HG02938 (cell line): ENCODE results near the gene EPC2.
"Not testable (repeated sequence)": the region's sequence is repeated elsewhere in the genome, so short reads cannot be mapped to it uniquely, and the experiment has no call there.

Source experiments
- ATAC-seq: cut with Tn5 transposase; IDR thresholded peaks from one replicate; pipeline ENCODE4 v1.9.1; 2021; ENCODE audit warnings: mild to moderate bottlenecking, moderate library complexity; ENCODE audit not compliant: unreplicated experiment

Gene EPC2

GRCh38 chr2:148640767-148641166 is 3.8 kb upstream of the EPC2 start:
- no peak for ATAC-seq

- no peak for ATAC-seq
These were observed 2.3 kb upstream of the EPC2 start for GRCh38 chr2:148642112-148642744.

GRCh38 chr2:148642891-148643416 is 1.6 kb upstream of the EPC2 start:
- no peak for ATAC-seq

- ATAC-seq = peak; percentile 29
These were observed 1.1 kb upstream of the EPC2 start for GRCh38 chr2:148643421-148643820.

GRCh38 chr2:148644883-148645538 is 460 bp downstream of the EPC2 start:
- ATAC-seq = peak; percentile 39

- ATAC-seq = peak; percentile 54
These were observed 1.1 kb downstream of the EPC2 start for GRCh38 chr2:148645539-148646230.

- no peak for ATAC-seq
These were observed 1.6 kb downstream of the EPC2 start for GRCh38 chr2:148646231-148646559.

GRCh38 chr2:148647711-148648110 is 3.2 kb downstream of the EPC2 start:
- not testable (repeated sequence) for ATAC-seq

GRCh38 chr2:148649936-148650335 is 5.4 kb downstream of the EPC2 start:
- ATAC-seq = no peak

- ATAC-seq = no peak
These were observed 6.3 kb downstream of the EPC2 start for GRCh38 chr2:148650881-148651280.

- ATAC-seq = no peak
These were observed 7.4 kb downstream of the EPC2 start for GRCh38 chr2:148651972-148652371.

GRCh38 chr2:148653437-148653836 is 8.9 kb downstream of the EPC2 start:
- ATAC-seq = peak; percentile 87

- ATAC-seq = no peak
These were observed 9.9 kb downstream of the EPC2 start for GRCh38 chr2:148654435-148654834.

GRCh38 chr2:148656516-148656915 is 12.0 kb downstream of the EPC2 start:
- ATAC-seq = no peak

- ATAC-seq = peak; percentile 87
These were observed 14.5 kb downstream of the EPC2 start for GRCh38 chr2:148658807-148659722.

- no peak for ATAC-seq
These were observed 16.4 kb downstream of the EPC2 start for GRCh38 chr2:148660999-148661398.

- ATAC-seq = not testable (repeated sequence)
These were observed 17.8 kb downstream of the EPC2 start for GRCh38 chr2:148662332-148662731.

GRCh38 chr2:148664229-148664628 is 19.7 kb downstream of the EPC2 start:
- ATAC-seq = no peak

GRCh38 chr2:148666555-148666954 is 22.0 kb downstream of the EPC2 start:
- ATAC-seq = no peak

- no peak for ATAC-seq
These were observed 22.7 kb downstream of the EPC2 start for GRCh38 chr2:148667113-148667836.
